Smooth muscle cell (in vitro differentiated cells): ENCODE data around the gene TNNI3. TPM values are rescaled to one million over a fixed set of nuclear protein-coding genes. Genes with fewer than 3 reads are reported as not detected.

ENCODE experiments used
- DNase-seq: peaks from one replicate; lab custom pipeline; 2025; ENCODE audit not compliant: unreplicated experiment; lab: John Stamatoyannopoulos, UW
- H2AFZ ChIP-seq: fragments of 200-600 bp; sonication (generic); 2 replicates; pipeline ENCODE4 v1.6.0; 2016; ENCODE audit warnings: antibody characterized with exemption, low read depth, mild to moderate bottlenecking
- H3F3A ChIP-seq: fragments of 200-600 bp; sonication (generic); 2 replicates; pipeline ENCODE4 v1.6.0; 2017; ENCODE audit warnings: antibody characterized with exemption, low read depth
- H3K27ac ChIP-seq: fragments of 200-600 bp; sonication (generic); 2 replicates; pipeline ENCODE4 v1.5.1; 2016; ENCODE audit warnings: low read depth, mild to moderate bottlenecking
- H3K27me3 ChIP-seq: fragments of 200-600 bp; sonication (generic); 2 replicates; pipeline ENCODE4 v1.6.1; 2016; ENCODE audit warnings: low read depth, mild to moderate bottlenecking
- H3K36me3 ChIP-seq: fragments of 200-600 bp; sonication (generic); 2 replicates; pipeline ENCODE4 v1.5.1; 2016; ENCODE audit warnings: low read depth
- H3K4me1 ChIP-seq: fragments of 200-600 bp; sonication (generic); 2 replicates; pipeline ENCODE4 v1.5.1; 2016; ENCODE audit warnings: low read depth
- H3K4me2 ChIP-seq: fragments of 200-600 bp; sonication (generic); 2 replicates; pipeline ENCODE4 v1.6.0; 2016; ENCODE audit warnings: mild to moderate bottlenecking
- H3K4me3 ChIP-seq: fragments of 200-600 bp; sonication (generic); 2 replicates; pipeline ENCODE4 v1.5.1; 2016; ENCODE audit warnings: mild to moderate bottlenecking
- H3K79me2 ChIP-seq: fragments of 200-600 bp; sonication (generic); 2 replicates; pipeline ENCODE4 v1.6.0; 2016; ENCODE audit warnings: low read depth, mild to moderate bottlenecking
- H3K9ac ChIP-seq: fragments of 200-600 bp; sonication (generic); 2 replicates; pipeline ENCODE4 v1.6.0; 2016; ENCODE audit warnings: low read depth
- H3K9me3 ChIP-seq: fragments of 200-600 bp; sonication (generic); replicated peaks from 2 replicates; pipeline ENCODE4 v1.5.1; 2016; ENCODE audit warnings: low read depth
- H4K20me1 ChIP-seq: fragments of 200-600 bp; sonication (generic); 2 replicates; pipeline ENCODE4 v1.6.0; 2016; ENCODE audit warnings: low read depth
- WGBS: methylation state at CpG from one replicate; pipeline ENCODE4 v1.1.7; 2016; ENCODE audit warnings: low lambda C conversion rate; 5-methylcytosine and 5-hydroxymethylcytosine counted together
- polyA plus RNA-seq: library from polyadenylated mRNA; unstranded; fragments of >200 nt; fragmentation: Nextera tagmentation; extraction: Ambion mirVana; gene quantifications from 2 replicates; pipeline ENCODE4 v1.2.1, GENCODE V29; 2016
- total RNA-seq: library from RNA; depleted of rRNA; stranded (reverse); fragments of >200 nt; gene quantifications from 2 replicates; pipeline ENCODE4 v1.2.3, GENCODE V29; 2014
- TF ChIP-seq, protein P1 (sequence below): fragments of 200-600 bp; sonication (generic); IDR thresholded peaks from 2 replicates; pipeline ENCODE4 v1.5.1; 2017; ENCODE audit warnings: borderline replicate concordance, mild to moderate bottlenecking, antibody characterized with exemption; ENCODE audit not compliant: insufficient read depth, poor library complexity, severe bottlenecking

TNNI3 gene
- total and polyA plus RNA-seq, 2 experiments from 2014 or later: 3.0 TPM; not detected in 1

DNA sequence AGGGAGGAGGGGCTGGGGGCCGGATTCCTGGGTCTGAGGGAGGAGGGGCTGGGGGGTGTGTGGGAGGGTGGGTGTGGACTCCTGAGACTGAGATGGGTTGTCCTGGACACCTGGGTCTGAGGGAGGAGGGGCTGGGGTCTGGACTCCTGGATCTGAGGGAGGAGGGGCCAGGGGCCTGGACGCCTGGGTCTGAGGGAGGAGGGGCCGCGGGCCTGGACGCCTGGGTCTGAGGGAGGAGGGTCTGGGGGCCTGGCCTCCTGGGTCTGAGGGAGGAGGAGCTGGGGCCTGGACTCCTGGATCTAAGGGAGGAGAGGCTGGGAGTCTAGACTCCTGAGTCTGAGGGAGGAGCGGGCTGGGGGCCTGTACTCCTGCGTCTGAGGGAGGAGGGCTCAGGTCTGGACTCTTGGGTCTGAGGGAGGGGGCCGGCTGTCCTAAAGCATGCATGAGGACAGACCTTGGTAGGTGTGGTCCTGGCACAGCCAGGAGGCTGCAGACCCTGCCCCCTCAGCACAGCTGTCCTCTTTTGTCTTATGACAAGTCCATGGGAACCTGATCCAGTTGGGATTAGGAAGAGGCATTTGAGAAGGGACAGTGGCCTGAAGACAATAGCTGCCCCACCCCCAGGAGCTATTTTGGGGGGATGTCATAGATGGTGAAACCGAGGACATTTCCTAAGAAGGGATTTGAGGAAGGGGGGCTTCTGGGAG, 9.8 kb downstream of the TNNI3 start:
- no peak overlapping the region for H3K4me3 ChIP-seq
- H3K79me2 ChIP-seq: no peaks in the 10 kb centered on the region
- no peak overlapping the region for H3K9ac ChIP-seq
- no peak for DNase-seq
- H3K4me1 ChIP-seq: peaks cover 15% of the 10 kb centered on the region
- no peaks in the 10 kb centered on the region for H3K9me3 ChIP-seq
- H3K27ac ChIP-seq: no peak overlapping the region
- H3K36me3 ChIP-seq: no peaks in the 10 kb centered on the region
- no peak overlapping the region for H3K4me2 ChIP-seq
- no peaks in the 10 kb centered on the region for H3F3A ChIP-seq
- H4K20me1 ChIP-seq: no peaks in the 10 kb centered on the region
- H2AFZ ChIP-seq: no peak overlapping the region
- peaks cover 4% of the 10 kb centered on the region for H3K27me3 ChIP-seq
- TF ChIP-seq, protein P1, sequence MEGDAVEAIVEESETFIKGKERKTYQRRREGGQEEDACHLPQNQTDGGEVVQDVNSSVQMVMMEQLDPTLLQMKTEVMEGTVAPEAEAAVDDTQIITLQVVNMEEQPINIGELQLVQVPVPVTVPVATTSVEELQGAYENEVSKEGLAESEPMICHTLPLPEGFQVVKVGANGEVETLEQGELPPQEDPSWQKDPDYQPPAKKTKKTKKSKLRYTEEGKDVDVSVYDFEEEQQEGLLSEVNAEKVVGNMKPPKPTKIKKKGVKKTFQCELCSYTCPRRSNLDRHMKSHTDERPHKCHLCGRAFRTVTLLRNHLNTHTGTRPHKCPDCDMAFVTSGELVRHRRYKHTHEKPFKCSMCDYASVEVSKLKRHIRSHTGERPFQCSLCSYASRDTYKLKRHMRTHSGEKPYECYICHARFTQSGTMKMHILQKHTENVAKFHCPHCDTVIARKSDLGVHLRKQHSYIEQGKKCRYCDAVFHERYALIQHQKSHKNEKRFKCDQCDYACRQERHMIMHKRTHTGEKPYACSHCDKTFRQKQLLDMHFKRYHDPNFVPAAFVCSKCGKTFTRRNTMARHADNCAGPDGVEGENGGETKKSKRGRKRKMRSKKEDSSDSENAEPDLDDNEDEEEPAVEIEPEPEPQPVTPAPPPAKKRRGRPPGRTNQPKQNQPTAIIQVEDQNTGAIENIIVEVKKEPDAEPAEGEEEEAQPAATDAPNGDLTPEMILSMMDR: no peak
- WGBS: 69% methylated on average over 3 of the region's 9 CpGs

DNA sequence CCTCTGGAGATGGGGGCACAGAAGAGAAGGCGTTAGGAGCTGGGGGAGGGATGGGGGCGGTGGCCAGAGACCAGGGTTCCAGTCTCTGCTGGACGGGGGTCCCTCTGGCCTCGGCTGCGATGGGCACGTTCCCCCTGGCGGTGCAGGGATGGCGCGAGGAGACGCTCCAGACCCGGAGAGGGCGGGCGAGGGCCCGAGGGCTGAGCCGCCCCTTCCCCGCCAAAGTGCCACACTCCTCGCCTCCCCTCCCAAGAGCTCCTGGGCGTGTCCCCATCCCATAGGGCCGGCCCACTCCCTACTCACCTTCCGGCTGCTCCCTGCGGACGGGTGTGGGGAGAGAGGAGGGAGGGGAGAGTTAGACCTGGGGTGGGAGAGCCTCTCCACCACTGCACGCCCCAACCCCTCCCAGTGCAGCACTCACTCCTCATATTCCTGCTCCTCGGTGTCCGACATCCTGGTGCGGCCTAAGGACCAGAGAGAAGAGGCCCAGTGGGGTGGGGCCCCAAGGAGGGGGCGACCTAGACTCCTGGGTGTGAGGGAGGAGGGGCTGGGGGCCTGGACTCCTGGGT, 10.7 kb downstream of the TNNI3 start:
- H3K9ac ChIP-seq: no peak overlapping the region
- TF ChIP-seq, protein P1: no peak
- no peaks in the 10 kb centered on the region for H4K20me1 ChIP-seq
- no peaks in the 10 kb centered on the region for H3F3A ChIP-seq
- H3K4me1 ChIP-seq: peaks cover 15% of the 10 kb centered on the region
- peak overlapping the region; percentile 80 for H3K4me2 ChIP-seq
- DNase-seq: no peak
- no peaks in the 10 kb centered on the region for H3K36me3 ChIP-seq
- WGBS: 3% methylated on average over 11 of the region's 27 CpGs
- no peak overlapping the region for H3K27ac ChIP-seq
- H3K79me2 ChIP-seq: no peaks in the 10 kb centered on the region
- H3K9me3 ChIP-seq: no peaks in the 10 kb centered on the region
- peak overlapping the region; percentile 39 for H3K4me3 ChIP-seq
- H3K27me3 ChIP-seq: peaks cover 4% of the 10 kb centered on the region
- peak overlapping the region; percentile 63 for H2AFZ ChIP-seq

DNA sequence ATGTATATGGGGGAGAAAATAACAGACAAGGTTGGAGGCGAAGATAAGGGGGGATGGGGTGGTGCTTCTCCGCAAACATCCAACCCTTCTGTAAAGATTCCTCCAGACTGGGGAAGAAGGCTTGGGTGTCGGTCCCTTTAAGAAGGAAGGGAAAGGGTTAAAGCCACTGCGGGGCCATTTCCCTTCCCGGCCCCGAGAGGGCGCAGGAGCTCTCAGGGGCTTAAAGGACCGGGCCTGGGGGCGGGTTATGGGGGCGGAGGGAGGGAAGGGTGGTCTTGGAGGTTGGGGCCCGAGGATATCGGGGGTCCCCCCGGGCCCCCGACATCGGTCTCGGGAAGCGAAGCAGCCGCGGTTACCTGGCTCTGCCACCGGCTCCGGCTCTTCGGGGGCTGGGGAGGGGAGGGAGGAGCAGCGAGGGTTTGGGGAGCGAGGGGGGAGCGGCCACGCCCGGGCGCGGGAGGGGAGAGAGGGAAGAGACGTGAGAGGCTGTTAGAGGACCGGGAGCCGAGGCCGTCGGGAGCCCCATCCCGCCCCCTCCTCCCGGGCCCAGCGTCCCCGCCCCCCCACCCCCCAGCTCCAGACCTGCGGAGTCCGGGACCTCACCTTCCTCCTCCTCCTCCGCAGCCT, 11.3 kb downstream of the TNNI3 start:
- Histone ChIP-seq H3K27ac (no peak overlapping the region), H3K4me3 (peak overlapping the region; percentile 39), H3K9me3 (no peaks in the 10 kb centered on the region), H3K4me1 (peaks cover 15% of the 10 kb centered on the region), H3K36me3 (no peaks in the 10 kb centered on the region), H3K4me2 (peak overlapping the region; percentile 80), H2AFZ (peak overlapping the region; percentile 63), H4K20me1 (no peaks in the 10 kb centered on the region), H3K79me2 (no peaks in the 10 kb centered on the region), H3K27me3 (peaks cover 4% of the 10 kb centered on the region), H3F3A (no peaks in the 10 kb centered on the region), H3K9ac (no peak overlapping the region)
- no peak for DNase-seq
- WGBS: 4% methylated on average over 9 of the region's 41 CpGs
- TF ChIP-seq, protein P1: peak; percentile 57
